Placental pericyte (primary cell): ENCODE measurements around the gene HNRNPH1. TPM values are rescaled to one million over a fixed set of nuclear protein-coding genes. Genes with fewer than 3 reads are reported as not detected.

Source experiments
- small RNA-seq: library from RNA; depleted of rRNA; stranded (forward); fragments of <200 nt; gene quantifications from one replicate; pipeline ENCODE3, GENCODE V24; 2012; ENCODE audit warnings: low replicate concordance
- total RNA-seq: library from RNA; depleted of rRNA; stranded (reverse); fragments of >200 nt; gene quantifications from 2 replicates; pipeline ENCODE4 v1.2.3, GENCODE V29; 2012

The HNRNPH1 gene
- 435 and 542 TPM in 2 replicates for total RNA-seq

GRCh38 chr5:179623003-179623905 lies at the start of gene HNRNPH1:
TSS of gene HNRNPH1 (minus strand) at chr5:179623671. CDS start at chr5:179623133, 538 bp downstream.

Small RNAs within 50 kb of the gene (small RNA-seq; reads per million reads assigned to genes)
- gene RF00017, result not detected

Other genes starting within 250 kb of the HNRNPH1 start
- 36.7 and 41.1 TPM in 2 replicates for gene RUFY1, start 73.1 kb downstream of the HNRNPH1 start, total RNA-seq
- 0.29 TPM in 1 of 2 replicates, not detected in the other for gene CBY3, start 57.4 kb upstream of the HNRNPH1 start, total RNA-seq
- 650 and 1,521 TPM in 2 replicates for gene CANX, start 75.3 kb upstream of the HNRNPH1 start, total RNA-seq
- gene MAML1, start 109.2 kb upstream of the HNRNPH1 start, total RNA-seq, result 6.3 and 16.2 TPM in 2 replicates
- 0.88 TPM in 1 of 2 replicates, not detected in the other for gene LTC4S, start 170.3 kb upstream of the HNRNPH1 start, total RNA-seq
- 135 and 238 TPM in 2 replicates for gene MGAT4B, start 183.2 kb upstream of the HNRNPH1 start, total RNA-seq
- 439 and 1,519 TPM in 2 replicates for gene SQSTM1, start 197.2 kb upstream of the HNRNPH1 start, total RNA-seq
- gene MRNIP, start 235.1 kb upstream of the HNRNPH1 start, total RNA-seq, result 6.6 and 7.2 TPM in 2 replicates